ENCODE measurements around the gene GRB10. TPM values are rescaled to one million over a fixed set of nuclear protein-coding genes. Genes with fewer than 3 reads are reported as not detected.

GRB10 gene
- total and polyA plus RNA-seq, 4 donors = 11.6 to 68.6 (median 41.0) TPM

DNA sequence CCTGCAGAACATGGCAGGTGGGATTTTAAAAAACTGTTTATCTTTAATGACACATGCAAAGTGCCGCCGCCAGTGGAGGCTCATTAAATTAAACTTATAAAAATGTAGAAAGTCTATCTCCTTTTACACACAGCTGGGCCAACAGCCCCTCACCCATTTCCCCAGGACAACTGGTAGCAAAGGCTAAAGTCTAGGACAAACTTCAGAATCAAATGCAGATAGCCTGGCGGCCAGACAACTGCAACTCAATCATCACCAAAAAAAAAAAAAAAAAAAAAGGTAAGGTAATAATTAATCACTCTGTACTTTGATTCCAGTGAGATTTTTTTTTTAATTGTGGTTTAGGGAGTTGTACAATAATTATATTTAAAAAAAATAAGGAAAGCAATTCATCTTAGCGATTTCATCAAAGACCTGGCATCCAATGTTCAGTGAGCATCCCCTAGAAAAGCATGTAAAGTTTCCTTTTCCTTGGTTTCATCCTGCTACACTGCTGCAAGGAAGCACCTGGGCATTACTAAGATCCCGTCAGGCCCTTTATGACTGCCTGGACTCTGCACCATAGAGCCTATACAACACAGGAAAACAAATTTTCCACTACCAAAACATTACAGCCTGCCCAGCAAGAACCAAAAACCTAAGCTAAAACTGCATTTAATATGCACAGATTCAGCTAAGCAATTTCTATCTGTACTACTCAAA, 98.5 kb downstream of the GRB10 start:
- WGBS, 2 donors = 74 to 82% methylated on average over 5 of the region's 5 CpGs
- no peak overlapping the region for H3K4me3 ChIP-seq
- no peaks in the 10 kb centered on the region for H3K27me3 ChIP-seq (ENCODE audit: control insufficient read depth in 3 of 3, insufficient read depth in 3 of 3, low read length in 2 of 3)
- no peak for ATAC-seq (ENCODE audit: insufficient read depth, low FRiP score)
- H3K4me1 ChIP-seq (ENCODE audit: control insufficient read depth in 5 of 5, insufficient read depth in 5 of 5, low read length in 5 of 5) = peaks cover 2 to 17% (median 11%) of the 10 kb centered on the region in 5 donors
- H3K27ac ChIP-seq (ENCODE audit: low read depth in 1 of 2, low read length in 1 of 2) = no peak overlapping the region
- DNase-seq = no peak
- H3K9me3 ChIP-seq (ENCODE audit: control insufficient read depth in 4 of 4, insufficient read depth in 3 of 4, low read length in 3 of 4) = no peaks in the 10 kb centered on the region
- H3K36me3 ChIP-seq (ENCODE audit: control insufficient read depth in 4 of 4, insufficient read depth in 4 of 4, low read length in 4 of 4) = peaks cover 0 to 9% (median 5%) of the 10 kb centered on the region in 4 donors
- TF ChIP-seq, protein P1, sequence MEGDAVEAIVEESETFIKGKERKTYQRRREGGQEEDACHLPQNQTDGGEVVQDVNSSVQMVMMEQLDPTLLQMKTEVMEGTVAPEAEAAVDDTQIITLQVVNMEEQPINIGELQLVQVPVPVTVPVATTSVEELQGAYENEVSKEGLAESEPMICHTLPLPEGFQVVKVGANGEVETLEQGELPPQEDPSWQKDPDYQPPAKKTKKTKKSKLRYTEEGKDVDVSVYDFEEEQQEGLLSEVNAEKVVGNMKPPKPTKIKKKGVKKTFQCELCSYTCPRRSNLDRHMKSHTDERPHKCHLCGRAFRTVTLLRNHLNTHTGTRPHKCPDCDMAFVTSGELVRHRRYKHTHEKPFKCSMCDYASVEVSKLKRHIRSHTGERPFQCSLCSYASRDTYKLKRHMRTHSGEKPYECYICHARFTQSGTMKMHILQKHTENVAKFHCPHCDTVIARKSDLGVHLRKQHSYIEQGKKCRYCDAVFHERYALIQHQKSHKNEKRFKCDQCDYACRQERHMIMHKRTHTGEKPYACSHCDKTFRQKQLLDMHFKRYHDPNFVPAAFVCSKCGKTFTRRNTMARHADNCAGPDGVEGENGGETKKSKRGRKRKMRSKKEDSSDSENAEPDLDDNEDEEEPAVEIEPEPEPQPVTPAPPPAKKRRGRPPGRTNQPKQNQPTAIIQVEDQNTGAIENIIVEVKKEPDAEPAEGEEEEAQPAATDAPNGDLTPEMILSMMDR (IDR thresholded peaks at IDR 0.05; ENCODE audit: control extremely low read depth, extremely low read depth) = no peak
- H3K9ac ChIP-seq (ENCODE audit: insufficient read depth in 1 of 2, low read length in 2 of 2) = no peak overlapping the region

DNA sequence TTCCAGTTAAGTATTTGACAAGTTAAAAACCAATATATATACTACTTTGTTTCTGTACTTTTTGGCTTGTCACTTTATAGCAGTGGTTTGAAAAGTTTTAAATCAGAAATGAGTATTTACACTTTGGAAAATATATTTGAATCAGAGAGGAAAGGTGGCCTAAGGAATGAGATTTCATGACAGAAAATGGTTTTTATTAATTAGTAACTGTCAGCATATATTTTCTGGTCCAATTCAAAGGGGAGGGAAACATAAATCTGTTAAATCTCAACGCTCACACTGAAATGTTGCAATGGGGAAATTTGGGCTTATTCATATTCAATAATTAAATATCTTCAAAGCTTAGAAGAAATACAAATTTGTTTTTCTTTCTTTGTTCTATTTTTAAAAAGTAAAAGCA, 100.1 kb downstream of the GRB10 start:
- ATAC-seq (ENCODE audit: insufficient read depth, low FRiP score) = no peak
- Histone ChIP-seq H3K27me3 (ENCODE audit: control insufficient read depth in 3 of 3, insufficient read depth in 3 of 3, low read length in 2 of 3) (no peaks in the 10 kb centered on the region), H3K9me3 (ENCODE audit: control insufficient read depth in 4 of 4, insufficient read depth in 3 of 4, low read length in 3 of 4) (no peaks in the 10 kb centered on the region), H3K4me1 (ENCODE audit: control insufficient read depth in 5 of 5, insufficient read depth in 5 of 5, low read length in 5 of 5) (peaks cover 2 to 16% (median 11%) of the 10 kb centered on the region in 5 donors), H3K4me3 (no peak overlapping the region), H3K36me3 (ENCODE audit: control insufficient read depth in 4 of 4, insufficient read depth in 4 of 4, low read length in 4 of 4) (peaks cover 0 to 5% (median 3%) of the 10 kb centered on the region in 4 donors), H3K27ac (ENCODE audit: low read depth in 1 of 2, low read length in 1 of 2) (no peak overlapping the region), H3K9ac (ENCODE audit: insufficient read depth in 1 of 2, low read length in 2 of 2) (no peak overlapping the region)
- TF ChIP-seq, protein P1 (IDR thresholded peaks at IDR 0.05; ENCODE audit: control extremely low read depth, extremely low read depth) = no peak
- no peak for DNase-seq
- WGBS, 2 donors = 90 to 100% methylated on average over 1 of the region's 1 CpG

DNA sequence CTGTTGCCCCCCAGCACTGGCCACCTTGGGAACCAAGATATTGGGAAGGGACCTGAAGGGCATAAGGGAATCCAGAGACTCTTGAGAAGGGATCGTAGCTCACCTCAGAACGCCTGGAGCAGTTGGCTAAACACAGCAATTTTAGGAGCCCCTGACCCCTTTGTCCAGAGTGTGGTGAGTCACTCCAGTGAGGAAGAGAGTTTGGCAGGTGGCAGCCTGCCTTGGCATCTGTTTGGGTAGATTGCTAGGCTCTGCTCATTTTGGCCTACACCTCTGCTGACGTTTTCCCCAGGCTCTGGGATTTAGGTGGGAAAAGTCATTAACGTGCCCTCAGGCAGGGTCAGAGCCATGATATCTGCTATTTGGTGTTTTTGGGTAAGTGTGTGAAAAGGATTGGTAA, 100.6 kb downstream of the GRB10 start:
- TF ChIP-seq, protein P1 (IDR thresholded peaks at IDR 0.05; ENCODE audit: control extremely low read depth, extremely low read depth) = no peak
- H3K9ac ChIP-seq (ENCODE audit: insufficient read depth in 1 of 2, low read length in 2 of 2) = peak overlapping the region in 1 of 2 donors; percentile 16
- no peaks in the 10 kb centered on the region for H3K9me3 ChIP-seq (ENCODE audit: control insufficient read depth in 4 of 4, insufficient read depth in 3 of 4, low read length in 3 of 4)
- WGBS, 2 donors = 62 to 70% methylated on average over 4 of the region's 4 CpGs
- H3K27ac ChIP-seq (ENCODE audit: low read depth in 1 of 2, low read length in 1 of 2) = no peak overlapping the region
- no peak overlapping the region for H3K4me3 ChIP-seq
- peaks cover 0 to under 1% (median 0%) of the 10 kb centered on the region in 4 donors for H3K36me3 ChIP-seq (ENCODE audit: control insufficient read depth in 4 of 4, insufficient read depth in 4 of 4, low read length in 4 of 4)
- ATAC-seq (ENCODE audit: insufficient read depth, low FRiP score) = no peak
- DNase-seq = no peak
- no peaks in the 10 kb centered on the region for H3K27me3 ChIP-seq (ENCODE audit: control insufficient read depth in 3 of 3, insufficient read depth in 3 of 3, low read length in 2 of 3)
- peaks cover 2 to 17% (median 11%) of the 10 kb centered on the region in 5 donors for H3K4me1 ChIP-seq (ENCODE audit: control insufficient read depth in 5 of 5, insufficient read depth in 5 of 5, low read length in 5 of 5)

Measured in lung (tissue), 12 donors.